Inferior parietal cortex (tissue), 1 donor: ENCODE data around the gene ACP4.

Experiments
- DNase-seq: peaks from one replicate; pipeline ENCODE4 v3.0.0-alpha.2; 2016; ENCODE audit errors: extremely low spot score

ACP4 gene

GRCh38 chr19:50822661-50823208 lies 32.5 kb downstream of the ACP4 start:
- no peak for DNase-seq

GRCh38 chr19:50823389-50824042 lies 33.3 kb downstream of the ACP4 start, which contains the start of gene KLK1:
KLK1 (minus strand) TSS chr19:50823787; CDS start chr19:50823748, 39 bp downstream.
- DNase-seq = no peak

GRCh38 chr19:50826492-50827240 lies 36.5 kb downstream of the ACP4 start:
- no peak for DNase-seq

- no peak for DNase-seq
These were observed 37.3 kb downstream of the ACP4 start for GRCh38 chr19:50827476-50827875.

- no peak for DNase-seq
These were observed 39.6 kb downstream of the ACP4 start for GRCh38 chr19:50829801-50830200.

GRCh38 chr19:50830266-50831025 lies 40.2 kb downstream of the ACP4 start:
- no peak for DNase-seq

GRCh38 chr19:50831026-50831396 lies 40.8 kb downstream of the ACP4 start:
- DNase-seq = no peak

GRCh38 chr19:50832666-50833065 lies 42.5 kb downstream of the ACP4 start:
- no peak for DNase-seq

- DNase-seq = no peak
These were observed 43.0 kb downstream of the ACP4 start, which contains the start of gene KLK15 for GRCh38 chr19:50833117-50833801. KLK15 (minus strand) TSS chr19:50833574; CDS start chr19:50831492, 2,082 bp downstream.

GRCh38 chr19:50833802-50834167 lies 43.6 kb downstream of the ACP4 start:
- no peak for DNase-seq

- DNase-seq = peak; percentile 1
These were observed 45.0 kb downstream of the ACP4 start for GRCh38 chr19:50835103-50835784.

- DNase-seq = peak; percentile 39
These were observed 45.7 kb downstream of the ACP4 start for GRCh38 chr19:50835785-50836542.

- DNase-seq = no peak
These were observed 46.5 kb downstream of the ACP4 start for GRCh38 chr19:50836543-50837195.

GRCh38 chr19:50837300-50837699 lies 47.1 kb downstream of the ACP4 start:
- no peak for DNase-seq

- DNase-seq = no peak
These were observed 48.0 kb downstream of the ACP4 start for GRCh38 chr19:50838239-50838638.

- DNase-seq = no peak
These were observed 49.8 kb downstream of the ACP4 start for GRCh38 chr19:50839712-50840655.

GRCh38 chr19:50842130-50842529 lies 51.9 kb downstream of the ACP4 start:
- DNase-seq = no peak

- DNase-seq = no peak
These were observed 53.0 kb downstream of the ACP4 start for GRCh38 chr19:50843205-50843604.
